GM12801 (cell line): Measurements from ENCODE around the gene CBX7.

ENCODE experiments used
- TF ChIP-seq, protein P1 (sequence below): IDR thresholded peaks from one replicate; pipeline ENCODE4 v1.5.1; 2011; ENCODE audit warnings: control low read depth; ENCODE audit not compliant: insufficient read length; ENCODE audit errors: extremely low read depth

CBX7 gene

DNA sequence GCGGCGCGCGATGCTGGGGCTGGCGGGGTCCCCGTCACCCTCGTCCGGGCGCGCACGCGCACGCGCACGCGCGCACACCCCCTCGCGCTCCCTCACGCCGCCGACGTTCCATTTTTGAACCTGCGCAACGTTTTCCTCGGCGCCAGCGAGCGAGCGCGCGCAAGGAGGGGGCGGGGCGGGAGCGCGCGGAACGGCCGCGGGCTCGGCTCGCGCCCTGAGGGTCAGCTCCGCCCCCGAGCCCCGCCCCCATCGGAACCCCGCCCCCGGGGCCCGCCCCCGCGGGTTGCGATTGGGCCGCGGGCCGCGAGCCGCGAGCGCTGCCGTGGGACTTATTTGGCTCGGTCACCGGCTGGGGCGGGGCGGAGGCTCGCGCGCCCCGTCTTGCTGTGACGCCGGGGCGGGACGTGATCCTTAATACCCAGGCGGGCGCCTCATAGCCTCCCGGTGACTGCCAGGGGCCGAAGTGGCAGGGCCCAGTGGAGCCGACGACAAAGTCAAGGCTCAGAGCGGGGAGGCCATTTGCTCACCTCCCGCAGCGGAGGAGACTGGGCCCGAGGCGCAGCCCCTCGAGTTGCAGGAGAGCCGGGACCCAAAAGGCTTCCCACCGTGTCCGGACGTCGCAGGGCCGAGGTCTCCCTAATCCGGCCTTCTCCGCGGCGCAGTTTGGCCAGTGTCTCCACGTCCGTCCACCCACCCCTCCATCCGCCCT, at the start of gene CBX7:
TSS of gene CBX7 (minus strand) at position 170 of the 709 bp plus-strand sequence. CDS start 236 bp downstream, outside the sequence.
- TF ChIP-seq, protein P1, sequence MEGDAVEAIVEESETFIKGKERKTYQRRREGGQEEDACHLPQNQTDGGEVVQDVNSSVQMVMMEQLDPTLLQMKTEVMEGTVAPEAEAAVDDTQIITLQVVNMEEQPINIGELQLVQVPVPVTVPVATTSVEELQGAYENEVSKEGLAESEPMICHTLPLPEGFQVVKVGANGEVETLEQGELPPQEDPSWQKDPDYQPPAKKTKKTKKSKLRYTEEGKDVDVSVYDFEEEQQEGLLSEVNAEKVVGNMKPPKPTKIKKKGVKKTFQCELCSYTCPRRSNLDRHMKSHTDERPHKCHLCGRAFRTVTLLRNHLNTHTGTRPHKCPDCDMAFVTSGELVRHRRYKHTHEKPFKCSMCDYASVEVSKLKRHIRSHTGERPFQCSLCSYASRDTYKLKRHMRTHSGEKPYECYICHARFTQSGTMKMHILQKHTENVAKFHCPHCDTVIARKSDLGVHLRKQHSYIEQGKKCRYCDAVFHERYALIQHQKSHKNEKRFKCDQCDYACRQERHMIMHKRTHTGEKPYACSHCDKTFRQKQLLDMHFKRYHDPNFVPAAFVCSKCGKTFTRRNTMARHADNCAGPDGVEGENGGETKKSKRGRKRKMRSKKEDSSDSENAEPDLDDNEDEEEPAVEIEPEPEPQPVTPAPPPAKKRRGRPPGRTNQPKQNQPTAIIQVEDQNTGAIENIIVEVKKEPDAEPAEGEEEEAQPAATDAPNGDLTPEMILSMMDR, result no peak

DNA sequence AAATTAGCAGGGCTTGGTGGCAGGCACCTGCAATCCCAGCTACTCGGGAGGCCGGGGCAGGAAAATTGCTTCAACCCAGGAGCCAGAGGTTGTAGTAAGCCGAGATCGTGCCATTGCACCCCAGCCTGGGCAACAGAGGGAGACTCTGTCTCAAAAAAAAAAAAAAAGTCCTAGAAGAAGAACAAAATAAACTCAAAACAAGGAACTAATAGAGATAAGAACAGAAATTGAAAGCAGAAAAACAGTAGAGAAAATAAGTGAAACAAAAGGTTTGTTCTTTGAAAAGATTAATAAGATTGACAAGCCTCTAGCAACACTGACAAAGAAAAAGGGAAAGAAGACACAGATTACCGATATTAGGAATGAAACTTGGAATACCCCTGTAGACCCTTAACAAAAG, 45.1 kb upstream of the CBX7 start:
- TF ChIP-seq, protein P1, result no peak

DNA sequence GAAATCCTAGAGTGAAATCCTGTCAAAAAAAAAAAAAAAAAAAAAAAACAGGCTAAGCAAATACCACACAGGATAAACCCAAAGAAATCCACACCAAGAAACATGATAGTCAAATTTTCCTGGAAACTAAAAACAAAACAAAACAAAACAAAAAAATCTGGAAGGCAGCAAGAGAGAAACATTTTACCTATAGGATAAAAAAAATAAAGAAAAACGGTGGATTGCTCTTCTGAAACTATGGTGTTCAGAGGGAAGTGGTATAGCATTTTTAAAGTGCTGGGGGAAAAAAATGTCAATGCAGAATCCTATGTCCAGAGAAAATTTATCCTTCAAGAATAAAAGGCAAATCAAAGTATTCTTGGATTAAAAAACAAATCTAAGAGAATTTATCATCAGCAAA, 41.6 kb upstream of the CBX7 start:
- TF ChIP-seq, protein P1, result no peak

DNA sequence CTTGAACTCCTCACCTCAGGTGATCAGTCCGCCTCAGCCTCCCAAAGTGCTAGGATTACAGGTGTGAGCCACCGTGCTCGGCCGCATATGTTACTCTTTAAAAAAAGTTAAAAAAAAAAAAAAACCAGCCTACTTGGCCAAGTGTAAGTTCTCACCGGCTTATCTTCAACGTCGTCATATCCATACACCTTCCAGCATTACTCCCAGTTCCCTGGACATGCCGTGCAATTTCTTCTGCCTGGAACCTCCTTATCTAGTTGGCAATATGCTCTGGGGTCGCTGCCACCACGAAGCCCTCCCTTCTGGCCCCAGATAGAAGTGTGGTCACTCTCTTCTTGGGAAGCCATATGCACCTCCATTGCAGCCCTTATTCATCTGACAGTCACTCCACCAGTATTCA, 36.3 kb upstream of the CBX7 start:
- TF ChIP-seq, protein P1, result no peak

DNA sequence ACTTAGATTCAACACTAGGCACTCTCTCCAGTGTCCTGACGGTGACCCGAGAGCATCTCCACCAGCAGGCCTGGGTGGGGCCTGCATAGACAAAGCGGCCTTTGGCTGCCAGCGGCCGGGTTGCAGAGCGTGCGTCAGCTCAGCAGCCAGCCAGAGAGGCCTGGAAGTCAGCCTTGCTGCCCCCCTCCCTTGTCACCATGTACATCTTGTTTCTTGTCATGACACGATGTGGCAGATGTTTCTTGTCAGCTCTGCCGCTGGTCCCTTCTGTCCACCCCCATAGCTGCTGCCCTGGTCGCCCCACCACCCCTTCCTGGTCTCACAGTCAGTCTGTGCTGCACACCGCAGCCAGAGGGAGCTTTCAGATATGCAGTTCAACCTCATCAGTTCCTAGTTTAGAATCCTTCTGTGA, 33.1 kb upstream of the CBX7 start:
- TF ChIP-seq, protein P1, result no peak

DNA sequence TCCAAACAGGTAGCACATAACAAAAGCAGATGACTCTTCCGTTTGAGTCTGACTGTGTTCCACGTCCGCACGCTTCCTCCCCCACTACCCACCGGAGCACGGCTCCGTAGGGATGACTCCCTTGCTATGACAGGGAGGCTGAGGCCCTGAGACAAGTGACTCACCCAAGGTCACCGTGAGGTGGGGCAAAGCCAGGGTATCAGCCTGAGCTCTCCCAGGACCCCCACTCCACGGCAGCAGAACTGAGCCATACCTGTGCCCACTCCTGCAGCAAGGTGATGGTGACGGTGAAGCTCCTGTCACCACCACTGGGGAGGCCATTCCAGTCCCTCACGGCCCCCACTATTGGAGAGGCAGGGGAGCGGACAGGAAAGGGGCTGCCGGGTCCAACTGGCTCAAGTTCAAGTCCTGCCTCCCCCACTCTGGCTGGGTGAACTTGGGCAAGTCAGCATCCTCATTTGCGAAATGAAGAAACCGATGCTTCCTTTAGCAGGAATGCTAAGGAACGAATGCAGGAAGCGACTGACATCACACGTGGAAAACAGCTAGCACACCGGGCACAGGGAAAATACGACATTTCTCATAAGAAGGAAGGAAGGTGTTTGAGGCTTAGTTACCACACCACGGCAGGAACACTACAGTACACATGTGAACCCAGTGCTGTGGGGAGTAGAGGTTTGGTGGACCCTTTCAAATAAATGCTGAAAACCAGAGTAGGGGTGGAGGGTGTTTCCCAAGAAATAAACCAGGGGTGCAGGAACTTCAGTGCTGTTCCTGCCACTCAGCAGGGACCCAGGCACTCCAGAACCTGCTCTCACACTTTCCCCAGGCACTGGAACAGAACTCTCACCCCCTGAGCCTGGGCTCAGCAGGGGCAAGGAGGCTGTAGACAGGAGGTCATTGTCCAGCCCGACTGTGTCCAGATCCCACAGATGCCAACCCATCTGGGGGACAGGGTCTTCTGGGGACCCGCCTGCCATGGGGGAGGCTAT, 32.4 kb upstream of the CBX7 start:
- TF ChIP-seq, protein P1, result no peak

DNA sequence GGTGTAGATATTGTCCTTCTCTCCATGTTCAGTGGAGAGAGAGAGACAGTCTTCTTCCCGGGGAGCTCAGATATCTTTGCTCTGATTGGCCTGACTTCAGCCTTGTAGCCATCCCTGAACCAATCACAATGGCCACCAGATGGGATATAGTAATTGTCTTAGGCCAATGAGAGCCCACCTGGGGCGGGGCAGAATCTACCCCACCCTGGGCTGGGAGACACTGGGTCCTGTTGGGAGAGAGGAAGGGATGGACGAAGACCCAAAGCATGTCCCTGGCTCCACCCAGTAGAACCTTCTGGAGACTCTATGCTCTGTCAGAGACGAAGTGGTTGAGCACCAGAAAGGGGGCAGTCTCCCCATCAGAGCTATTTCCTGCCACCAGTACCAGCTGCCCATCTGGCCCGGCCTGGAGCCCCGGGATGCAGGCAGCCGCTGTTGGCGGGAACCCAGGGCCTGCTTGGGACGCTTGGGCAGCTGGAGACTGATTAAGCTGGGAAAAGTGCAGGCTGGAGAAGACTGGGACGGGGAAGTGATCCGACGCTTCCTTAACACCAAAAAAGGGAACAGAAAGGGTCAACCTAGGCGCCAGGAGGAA, 31.6 kb upstream of the CBX7 start:
- TF ChIP-seq, protein P1, result no peak
